ENCODE results near the gene BBS9. TPM values are rescaled to one million over a fixed set of nuclear protein-coding genes. Genes with fewer than 3 reads are reported as not detected.

Gene BBS9
- total RNA-seq, 1 donor from 2014 or later, result 31.2 TPM

- DNase-seq (ENCODE audit: extremely low spot score in 2 of 2), result no peak
- intact Hi-C loops (cut with DNase I), result no loop called here
- Histone ChIP-seq H3K27me3 (no peaks in the 10 kb centered on the region), H3K36me3 (no peaks in the 10 kb centered on the region), H3K4me3 (no peak overlapping the region), H3K9me3 (no peaks in the 10 kb centered on the region), H3K27ac (no peak overlapping the region), H3K4me1 (no peaks in the 10 kb centered on the region)
- TF ChIP-seq CTCF (IDR thresholded peaks at IDR 0.05) (no peak), POLR2AphosphoS5 (IDR thresholded peaks at IDR 0.05; ENCODE audit: insufficient read depth in 1 of 2, low read depth in 1 of 2) (no peak), POLR2A (IDR thresholded peaks at IDR 0.05) (no peak)
Measured at GRCh38 chr7:33422141-33422540, 292.8 kb downstream of the BBS9 start.

DNA sequence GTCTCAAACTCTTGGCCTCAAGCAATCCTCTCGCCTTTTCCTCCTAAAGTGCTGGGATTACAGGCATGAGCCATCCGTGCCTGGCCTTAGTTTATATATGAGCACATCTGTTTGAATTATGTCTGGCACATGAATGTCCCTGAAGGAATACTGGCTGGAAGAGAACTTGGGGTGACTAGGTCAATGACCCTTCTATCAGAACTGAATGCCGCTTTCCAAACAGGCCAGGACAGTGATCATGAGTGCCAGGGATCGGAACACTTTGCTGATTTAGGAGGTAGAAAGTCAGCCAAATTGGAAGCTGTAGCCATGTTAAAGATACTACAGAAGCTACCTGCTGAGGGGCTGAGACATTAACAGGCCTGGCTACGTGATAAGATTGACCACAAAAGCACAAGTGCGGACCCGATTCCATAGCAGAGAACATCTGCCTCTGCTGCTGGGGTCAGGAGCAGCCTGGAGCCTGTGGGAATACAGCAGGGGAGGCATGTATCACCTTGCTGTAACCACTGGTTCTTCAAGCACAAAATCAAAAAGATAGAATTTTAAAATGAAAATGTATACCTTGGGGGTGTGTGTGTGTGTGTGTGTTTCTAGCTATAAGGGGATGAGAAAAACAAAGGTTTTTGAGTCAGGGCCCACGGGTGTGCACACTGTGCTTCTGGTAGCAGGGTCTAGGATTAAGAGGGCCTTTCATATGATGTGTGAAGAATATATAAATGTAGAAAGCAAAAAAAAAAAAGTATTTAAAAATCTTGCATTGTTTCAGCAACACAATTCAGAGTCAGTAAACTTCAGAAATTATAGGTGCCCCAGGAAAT, 293.7 kb downstream of the BBS9 start:
- no peak overlapping the region for H3K4me3 ChIP-seq

DNA sequence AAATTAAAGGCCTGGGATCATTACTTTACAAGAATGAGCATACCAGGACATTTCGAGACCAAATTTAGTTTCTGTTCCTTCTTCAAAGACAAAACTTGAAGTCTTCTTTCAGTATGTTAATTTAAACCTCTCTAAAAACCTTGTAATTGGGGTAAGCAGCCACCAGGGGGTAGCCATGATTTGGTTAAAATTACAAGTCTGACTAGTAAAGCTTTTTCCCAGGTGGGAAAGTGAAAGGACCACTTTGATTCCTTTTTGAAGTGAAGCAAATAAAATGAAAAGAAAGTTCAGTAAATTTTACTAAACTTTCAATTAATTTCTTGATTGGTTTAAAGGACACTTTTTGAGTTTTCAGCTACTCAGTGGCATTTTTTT, 294.3 kb downstream of the BBS9 start:
- Histone ChIP-seq H3K9me3 (no peaks in the 10 kb centered on the region), H3K27me3 (no peaks in the 10 kb centered on the region), H3K27ac (no peak overlapping the region), H3K36me3 (no peaks in the 10 kb centered on the region), H3K4me1 (no peaks in the 10 kb centered on the region), H3K4me3 (no peak overlapping the region)
- intact Hi-C loops (cut with DNase I), result no loop called here
- TF ChIP-seq POLR2AphosphoS5 (IDR thresholded peaks at IDR 0.05; ENCODE audit: insufficient read depth in 1 of 2, low read depth in 1 of 2) (no peak), CTCF (IDR thresholded peaks at IDR 0.05) (no peak), POLR2A (IDR thresholded peaks at IDR 0.05) (no peak)
- DNase-seq (ENCODE audit: extremely low spot score in 2 of 2), result no peak

More for the DNA sequence above, 293.7 kb downstream of the BBS9 start:
- Histone ChIP-seq H3K36me3 (no peaks in the 10 kb centered on the region), H3K4me1 (no peaks in the 10 kb centered on the region), H3K9me3 (no peaks in the 10 kb centered on the region), H3K27me3 (no peaks in the 10 kb centered on the region), H3K27ac (no peak overlapping the region)
- intact Hi-C loops (cut with DNase I), result no loop called here
- no peak for DNase-seq (ENCODE audit: extremely low spot score in 2 of 2)
- no peak for TF ChIP-seq POLR2A (IDR thresholded peaks at IDR 0.05)
- no peak for TF ChIP-seq POLR2AphosphoS5 (IDR thresholded peaks at IDR 0.05; ENCODE audit: insufficient read depth in 1 of 2, low read depth in 1 of 2)
- no peak for TF ChIP-seq CTCF (IDR thresholded peaks at IDR 0.05)

- no peaks in the 10 kb centered on the region for H3K27me3 ChIP-seq
- no peak overlapping the region for H3K4me3 ChIP-seq
- H3K4me1 ChIP-seq, result no peaks in the 10 kb centered on the region
- no peak for TF ChIP-seq POLR2AphosphoS5 (IDR thresholded peaks at IDR 0.05; ENCODE audit: insufficient read depth in 1 of 2, low read depth in 1 of 2)
- TF ChIP-seq CTCF (IDR thresholded peaks at IDR 0.05), result no peak
- TF ChIP-seq POLR2A (IDR thresholded peaks at IDR 0.05), result no peak
- no peaks in the 10 kb centered on the region for H3K36me3 ChIP-seq
- no peak for DNase-seq (ENCODE audit: extremely low spot score in 2 of 2)
- intact Hi-C loops (cut with DNase I), result no loop called here
- H3K9me3 ChIP-seq, result no peaks in the 10 kb centered on the region
- no peak overlapping the region for H3K27ac ChIP-seq
Measured at GRCh38 chr7:33425395-33425794, 296.0 kb downstream of the BBS9 start.

DNA sequence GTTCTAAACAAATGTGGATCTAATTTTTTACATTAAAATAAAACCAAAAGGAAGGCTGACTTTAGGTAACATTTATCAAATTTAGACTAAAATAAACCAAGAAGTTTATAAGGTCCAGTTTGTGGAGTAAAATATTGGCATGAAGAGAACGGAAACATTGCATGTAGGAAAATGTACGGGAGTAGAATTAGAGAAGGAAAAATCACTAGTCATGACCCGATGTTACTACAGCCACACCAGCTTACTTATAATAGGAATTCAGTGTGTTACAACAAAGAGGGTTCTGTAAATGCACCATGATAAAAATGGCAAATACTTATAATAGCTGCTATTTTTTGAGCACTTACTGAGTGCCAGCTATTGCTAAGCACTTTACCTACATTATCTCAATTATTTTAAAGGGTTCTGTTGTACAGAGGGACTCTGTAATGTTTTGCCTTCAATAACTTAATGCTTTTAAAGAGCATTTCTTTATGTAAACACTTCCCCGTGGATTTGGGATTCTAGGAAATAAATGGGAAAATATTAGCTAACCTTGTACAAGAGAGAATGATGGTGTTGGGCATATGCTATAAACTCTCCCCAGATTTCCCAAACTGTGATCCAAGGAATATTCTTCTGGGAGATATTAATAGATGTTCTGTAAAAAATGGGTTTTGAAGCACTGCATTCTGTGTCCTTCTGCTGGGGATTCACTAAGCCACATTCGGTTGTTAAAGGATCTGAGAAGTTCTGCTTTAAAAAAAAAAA, 296.7 kb downstream of the BBS9 start:
- no peaks in the 10 kb centered on the region for H3K4me1 ChIP-seq
- DNase-seq (ENCODE audit: extremely low spot score in 2 of 2), result no peak
- H3K4me3 ChIP-seq, result no peak overlapping the region
- H3K27me3 ChIP-seq, result no peaks in the 10 kb centered on the region
- H3K36me3 ChIP-seq, result no peaks in the 10 kb centered on the region
- no peak for TF ChIP-seq CTCF (IDR thresholded peaks at IDR 0.05)
- intact Hi-C loops (cut with DNase I), result no loop called here
- no peaks in the 10 kb centered on the region for H3K9me3 ChIP-seq
- no peak overlapping the region for H3K27ac ChIP-seq
